Activated CD4-positive, alpha-beta T cell treated with anti-CD3 and anti-CD28 coated beads for 4 hours (primary cell): ENCODE results near the gene GBX1.

Experiments
- DNase-seq, 2 donors: peaks; one replicate each; pipeline ENCODE4 v3.0.0-alpha.2; 2020

Gene GBX1

GRCh38 chr7:151138153-151138851 lies 29.2 kb downstream of the GBX1 start:
- DNase-seq, result no peak

- no peak for DNase-seq
Observed at GRCh38 chr7:151137791-151138152, 29.7 kb downstream of the GBX1 start.

GRCh38 chr7:151137076-151137675 lies 30.3 kb downstream of the GBX1 start:
- DNase-seq, result no peak

GRCh38 chr7:151135866-151136843 lies 31.3 kb downstream of the GBX1 start:
- no peak for DNase-seq

GRCh38 chr7:151135525-151135845 lies 32.0 kb downstream of the GBX1 start:
- no peak for DNase-seq

GRCh38 chr7:151134743-151135524 lies 32.6 kb downstream of the GBX1 start:
- no peak for DNase-seq

GRCh38 chr7:151133986-151134742 lies 33.3 kb downstream of the GBX1 start:
- no peak for DNase-seq

- no peak for DNase-seq
Observed at GRCh38 chr7:151133266-151133985, 34.1 kb downstream of the GBX1 start.

GRCh38 chr7:151132461-151133205 lies 34.9 kb downstream of the GBX1 start:
- DNase-seq, result no peak

- no peak for DNase-seq
Observed at GRCh38 chr7:151131592-151132293, 35.8 kb downstream of the GBX1 start.

GRCh38 chr7:151131224-151131591 lies 36.3 kb downstream of the GBX1 start:
- no peak for DNase-seq

GRCh38 chr7:151130741-151131157 lies 36.7 kb downstream of the GBX1 start:
- no peak for DNase-seq

- no peak for DNase-seq
Observed at GRCh38 chr7:151129960-151130591, 37.4 kb downstream of the GBX1 start.

- DNase-seq, result no peak
Observed at GRCh38 chr7:151129117-151129959, 38.2 kb downstream of the GBX1 start.

- no peak for DNase-seq
Observed at GRCh38 chr7:151128716-151129115, 38.8 kb downstream of the GBX1 start.

GRCh38 chr7:151128144-151128543 lies 39.4 kb downstream of the GBX1 start:
- no peak for DNase-seq

GRCh38 chr7:151126491-151127137 lies 40.9 kb downstream of the GBX1 start:
- DNase-seq, result no peak

- no peak for DNase-seq
Observed at GRCh38 chr7:151125846-151126481, 41.5 kb downstream of the GBX1 start.
